Kidney (tissue), 14 donors: ENCODE data around the gene ISG20L2. TPM values are rescaled to one million over a fixed set of nuclear protein-coding genes. Genes with fewer than 3 reads are reported as not detected.

ENCODE experiments used
- DNase-seq, 5 donors: peaks; one replicate each; pipeline ENCODE4 v3.0.0-alpha.2; 2013 to 2020
- FAIRE-seq: peaks from 2 replicates; lab custom pipeline; 2012; peaks lifted over from hg19 to GRCh38; lab: Jason Lieb, UNC
- H3K27ac ChIP-seq, 2 donors: one replicate each; pipeline ENCODE4 v1.7.0; 2013; ENCODE audit warnings: low read depth in 2 of 2, low read length in 2 of 2, inconsistent platforms in 1 of 2
- H3K27me3 ChIP-seq: one replicate; pipeline ENCODE4 v1.7.1; 2013; ENCODE audit warnings: low read length, inconsistent platforms; ENCODE audit not compliant: control insufficient read depth, insufficient read depth
- H3K36me3 ChIP-seq, 3 donors: one replicate each; pipeline versions ENCODE4 v1.7.0 to v1.7.1; 2013; ENCODE audit warnings: low read length in 3 of 3, control low read depth in 1 of 3, inconsistent platforms in 1 of 3; ENCODE audit not compliant: insufficient read depth in 3 of 3, control insufficient read depth in 2 of 3
- H3K4me1 ChIP-seq, 3 donors: one replicate each; pipeline versions ENCODE4 v1.7.0 to v1.7.1; 2013; ENCODE audit warnings: low read length in 3 of 3, inconsistent platforms in 1 of 3, low read depth in 1 of 3; ENCODE audit not compliant: control insufficient read depth in 2 of 3, insufficient read depth in 2 of 3
- H3K4me3 ChIP-seq, 3 donors: one replicate each; pipeline versions ENCODE4 v1.7.0 to v1.8.1; 2013; ENCODE audit warnings: low read length in 3 of 3, control low read depth in 1 of 3, inconsistent platforms in 1 of 3
- H3K9ac ChIP-seq, 3 donors: one replicate each; pipeline versions ENCODE4 v1.7.0 to v1.7.1; 2013; ENCODE audit warnings: low read length in 3 of 3, control low read depth in 1 of 3, inconsistent platforms in 1 of 3
- H3K9me3 ChIP-seq, 3 donors: one replicate each; pipeline versions ENCODE4 v1.7.0 to v1.7.1; 2013; ENCODE audit warnings: low read length in 3 of 3, control low read depth in 1 of 3, inconsistent platforms in 1 of 3; ENCODE audit not compliant: control insufficient read depth in 2 of 3, insufficient read depth in 1 of 3
- intact Hi-C: fragments of 100-400 bp; cut with DNase I; formaldehyde crosslinking; loops from one replicate; pipeline ENCODE4 v1.11.1; 2022
- polyA plus RNA-seq: library from polyadenylated mRNA; stranded (reverse); fragments of 350-450 nt; fragmentation: Illumina TruSeq; extraction: RNeasy Lipid Tissue Mini Kit (QIAGEN cat#74804); gene quantifications from one replicate; pipeline ENCODE4 v1.2.3, GENCODE V29; 2014; ENCODE audit warnings: low read depth, low replicate concordance; ENCODE audit not compliant: insufficient read depth
- total RNA-seq: library from RNA; stranded (reverse); fragmentation: NEBNext Ultra II Directional; extraction: Animal tissue kit (Norgen Biotek cat#: 25700); gene quantifications from one replicate; pipeline ENCODE4 v1.2.1, GENCODE V29; 2021
- TF ChIP-seq, protein P1 (sequence below): IDR thresholded peaks from 3 replicates; pipeline ENCODE4 v1.5.1; 2012; ENCODE audit warnings: mild to moderate bottlenecking, moderate library complexity, borderline replicate concordance; ENCODE audit not compliant: insufficient read depth; ENCODE audit errors: extremely low read depth
- donor health status: control.
- donor health status: control.
- donor health status: control.
- donor health status: control.
- donor health status: control.
- donor health status: DM: yes; HTN: yes; CAD: no.
- donor health status: Normal renal cell carcinoma (clear cell type).

ISG20L2 gene
- total and polyA plus RNA-seq, 2 donors from 2014 or later = 13.3 to 23.3 TPM

- Histone ChIP-seq H3K9ac (no peak overlapping the region), H3K4me1 (peaks cover 0 to 12% (median 6%) of the 10 kb centered on the region in 3 donors), H3K27me3 (no peaks in the 10 kb centered on the region), H3K4me3 (no peak overlapping the region), H3K27ac (no peak overlapping the region), H3K9me3 (no peaks in the 10 kb centered on the region), H3K36me3 (no peaks in the 10 kb centered on the region)
- TF ChIP-seq, protein P1, sequence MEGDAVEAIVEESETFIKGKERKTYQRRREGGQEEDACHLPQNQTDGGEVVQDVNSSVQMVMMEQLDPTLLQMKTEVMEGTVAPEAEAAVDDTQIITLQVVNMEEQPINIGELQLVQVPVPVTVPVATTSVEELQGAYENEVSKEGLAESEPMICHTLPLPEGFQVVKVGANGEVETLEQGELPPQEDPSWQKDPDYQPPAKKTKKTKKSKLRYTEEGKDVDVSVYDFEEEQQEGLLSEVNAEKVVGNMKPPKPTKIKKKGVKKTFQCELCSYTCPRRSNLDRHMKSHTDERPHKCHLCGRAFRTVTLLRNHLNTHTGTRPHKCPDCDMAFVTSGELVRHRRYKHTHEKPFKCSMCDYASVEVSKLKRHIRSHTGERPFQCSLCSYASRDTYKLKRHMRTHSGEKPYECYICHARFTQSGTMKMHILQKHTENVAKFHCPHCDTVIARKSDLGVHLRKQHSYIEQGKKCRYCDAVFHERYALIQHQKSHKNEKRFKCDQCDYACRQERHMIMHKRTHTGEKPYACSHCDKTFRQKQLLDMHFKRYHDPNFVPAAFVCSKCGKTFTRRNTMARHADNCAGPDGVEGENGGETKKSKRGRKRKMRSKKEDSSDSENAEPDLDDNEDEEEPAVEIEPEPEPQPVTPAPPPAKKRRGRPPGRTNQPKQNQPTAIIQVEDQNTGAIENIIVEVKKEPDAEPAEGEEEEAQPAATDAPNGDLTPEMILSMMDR = no peak
- DNase-seq = peak in 1 of 5 donors; percentile 67
- no peak for FAIRE-seq
- intact Hi-C loops = no loop called here
These were observed 37.4 kb downstream of the ISG20L2 start for GRCh38 chr1:156691191-156691590.

DNA sequence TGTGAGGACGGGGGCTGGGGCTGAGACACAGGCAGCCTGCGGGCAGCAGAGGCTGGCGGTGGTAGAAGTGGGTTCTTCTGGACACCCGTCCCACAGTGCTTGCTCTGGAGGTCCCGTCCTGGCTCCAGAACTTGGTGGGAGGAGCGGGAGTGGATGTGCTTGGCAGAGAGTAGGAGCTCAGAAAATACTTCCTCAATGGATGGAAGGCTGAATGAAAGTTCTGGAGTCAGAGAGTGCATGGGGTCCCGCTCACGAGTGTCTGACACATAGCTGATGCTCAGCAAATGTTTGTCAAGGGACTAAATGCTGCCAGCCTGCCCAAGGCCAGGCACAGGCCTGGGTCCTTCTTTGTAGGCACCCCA, 37.9 kb downstream of the ISG20L2 start:
- Histone ChIP-seq H3K27ac (no peak overlapping the region), H3K36me3 (no peaks in the 10 kb centered on the region), H3K4me1 (peaks cover 0 to 12% (median 6%) of the 10 kb centered on the region in 3 donors), H3K9me3 (no peaks in the 10 kb centered on the region), H3K27me3 (no peaks in the 10 kb centered on the region), H3K4me3 (no peak overlapping the region), H3K9ac (no peak overlapping the region)
- no peak for DNase-seq
- intact Hi-C loops = no loop called here
- FAIRE-seq = no peak
- TF ChIP-seq, protein P1 = no peak

GRCh38 chr1:156689953-156690674, 38.5 kb downstream of the ISG20L2 start:
- no peak overlapping the region for H3K9ac ChIP-seq
- DNase-seq = peak in 2 of 5 donors; percentile 90 to 91
- peak overlapping the region in 1 of 3 donors; percentile 42 for H3K4me3 ChIP-seq
- peaks cover 0 to 12% (median 6%) of the 10 kb centered on the region in 3 donors for H3K4me1 ChIP-seq
- TF ChIP-seq, protein P1 = no peak
- no peak for FAIRE-seq
- intact Hi-C loops = no loop called here
- H3K27me3 ChIP-seq = no peaks in the 10 kb centered on the region
- H3K9me3 ChIP-seq = no peaks in the 10 kb centered on the region
- H3K27ac ChIP-seq = no peak overlapping the region
- H3K36me3 ChIP-seq = no peaks in the 10 kb centered on the region
